Osteoblast (primary cell): ENCODE results near the gene PRRT3. TPM values are rescaled to one million over a fixed set of nuclear protein-coding genes. Genes with fewer than 3 reads are reported as not detected.

Experiments used
- DNase-seq: peaks from one replicate; pipeline ENCODE4 v3.0.0; 2011; ENCODE audit warnings: low spot score, mixed read lengths; ENCODE audit not compliant: insufficient read length; ENCODE audit errors: missing footprints
- H2AFZ ChIP-seq: 2 replicates; pipeline ENCODE4 v1.6.0; 2011; ENCODE audit warnings: mild to moderate bottlenecking, low read length
- H3K27ac ChIP-seq: 2 replicates; pipeline ENCODE4 v1.5.1; 2011; ENCODE audit warnings: mild to moderate bottlenecking, low read depth, low read length, moderate library complexity
- H3K27me3 ChIP-seq: 2 replicates; pipeline ENCODE4 v1.6.0; 2012; ENCODE audit warnings: mild to moderate bottlenecking, control low read depth, inconsistent platforms, low read length, moderate library complexity; ENCODE audit not compliant: insufficient read depth
- H3K36me3 ChIP-seq: 2 replicates; pipeline ENCODE4 v1.5.1; 2011; ENCODE audit warnings: mild to moderate bottlenecking, low read length, control low read depth, moderate library complexity; ENCODE audit not compliant: insufficient read depth
- H3K4me1 ChIP-seq: 2 replicates; pipeline ENCODE4 v1.5.1; 2011; ENCODE audit warnings: mild to moderate bottlenecking, low read length, control low read depth, moderate library complexity; ENCODE audit not compliant: insufficient read depth
- H3K4me2 ChIP-seq: 2 replicates; pipeline ENCODE4 v1.6.0; 2011; ENCODE audit warnings: mild to moderate bottlenecking, low read length; ENCODE audit not compliant: insufficient read depth
- H3K4me3 ChIP-seq: fragments of 200-600 bp; sonication (generic); 3 replicates; pipeline ENCODE4 v1.5.1; 2012; ENCODE audit warnings: mild to moderate bottlenecking, low read length, inconsistent platforms; ENCODE audit not compliant: insufficient read depth
- H3K79me2 ChIP-seq: 2 replicates; pipeline ENCODE4 v1.6.0; 2012; ENCODE audit warnings: mild to moderate bottlenecking, low read length, control low read depth, inconsistent platforms; ENCODE audit not compliant: insufficient read depth
- H3K9me3 ChIP-seq: 2 replicates; pipeline ENCODE4 v1.5.1; 2011; ENCODE audit warnings: low read depth, low read length, control low read depth
- H4K20me1 ChIP-seq: 2 replicates; pipeline ENCODE4 v1.6.0; 2012; ENCODE audit warnings: mild to moderate bottlenecking, low read length, control low read depth; ENCODE audit not compliant: insufficient read depth
- CTCF ChIP-seq: IDR thresholded peaks from 2 replicates; pipeline ENCODE4 v1.5.1; 2011; ENCODE audit warnings: mild to moderate bottlenecking, low read depth, low read length, moderate library complexity; ENCODE audit errors: extremely low read depth
- total RNA-seq: library from RNA; depleted of rRNA; stranded (reverse); fragments of >200 nt; gene quantifications from 2 replicates; pipeline ENCODE4 v1.2.3, GENCODE V29; 2012

Gene PRRT3
- total RNA-seq, 1 donor, result 4.3 TPM

DNA sequence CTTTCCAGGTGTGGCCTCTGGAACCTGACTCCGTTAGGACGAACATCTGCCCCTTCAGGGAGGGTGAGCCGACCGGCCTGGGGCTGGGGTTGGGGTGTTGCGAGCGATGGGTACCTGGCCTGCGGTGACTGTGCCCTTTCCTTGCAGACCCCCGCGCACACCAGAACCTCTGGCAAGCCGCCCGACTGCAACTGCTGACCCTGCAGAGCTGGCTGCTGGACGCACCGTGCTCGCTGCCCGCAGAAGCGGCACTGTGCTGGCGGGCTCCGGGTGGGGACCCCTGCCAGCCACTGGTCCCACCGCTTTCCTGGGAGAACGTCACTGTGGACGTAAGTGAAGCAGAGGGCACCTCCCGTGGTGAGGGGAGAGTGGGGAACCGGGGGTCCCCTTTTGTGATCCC, 24.1 kb downstream of the PRRT3 start:
- no peak overlapping the region for H3K4me2 ChIP-seq
- no peaks in the 10 kb centered on the region for H4K20me1 ChIP-seq
- no peak for TF ChIP-seq CTCF
- H3K27me3 ChIP-seq, result no peaks in the 10 kb centered on the region
- no peak overlapping the region for H2AFZ ChIP-seq
- peaks cover 1% of the 10 kb centered on the region for H3K4me1 ChIP-seq
- H3K4me3 ChIP-seq, result no peak overlapping the region
- DNase-seq, result no peak
- no peaks in the 10 kb centered on the region for H3K9me3 ChIP-seq
- H3K27ac ChIP-seq, result no peak overlapping the region
- H3K79me2 ChIP-seq, result no peaks in the 10 kb centered on the region
- peaks cover 23% of the 10 kb centered on the region for H3K36me3 ChIP-seq

- no peaks in the 10 kb centered on the region for H4K20me1 ChIP-seq
- H3K79me2 ChIP-seq, result peaks cover 16% of the 10 kb centered on the region
- H3K27ac ChIP-seq, result no peak overlapping the region
- peaks cover 44% of the 10 kb centered on the region for H3K4me1 ChIP-seq
- no peak for TF ChIP-seq CTCF
- no peak for DNase-seq
- H3K4me2 ChIP-seq, result peak overlapping the region; percentile 93
- no peak overlapping the region for H3K4me3 ChIP-seq
- no peaks in the 10 kb centered on the region for H3K27me3 ChIP-seq
- no peaks in the 10 kb centered on the region for H3K36me3 ChIP-seq
- no peaks in the 10 kb centered on the region for H3K9me3 ChIP-seq
- H2AFZ ChIP-seq, result no peak overlapping the region
Measured at GRCh38 chr3:9918261-9919038, 33.8 kb downstream of the PRRT3 start.

DNA sequence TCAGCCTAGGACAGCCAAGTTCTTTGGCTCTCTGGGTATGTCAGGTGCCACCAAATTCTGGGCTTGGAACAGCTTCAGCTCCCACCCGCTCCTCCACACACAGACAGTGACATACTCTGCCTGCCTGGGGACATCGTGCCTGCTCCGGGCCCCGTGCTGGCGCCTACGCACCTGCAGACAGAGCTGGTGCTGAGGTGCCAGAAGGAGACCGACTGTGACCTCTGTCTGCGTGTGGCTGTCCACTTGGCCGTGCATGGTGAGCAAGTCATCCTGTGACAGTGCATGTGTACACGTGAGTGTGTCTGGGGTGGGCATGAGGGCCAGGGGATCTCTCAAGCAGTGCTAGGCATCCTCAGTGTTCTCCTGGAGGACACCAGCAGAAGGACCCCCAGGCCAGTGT, 34.4 kb downstream of the PRRT3 start:
- peak overlapping the region; percentile 76 for H3K4me3 ChIP-seq
- H2AFZ ChIP-seq, result no peak overlapping the region
- H3K36me3 ChIP-seq, result no peaks in the 10 kb centered on the region
- H4K20me1 ChIP-seq, result no peaks in the 10 kb centered on the region
- DNase-seq, result no peak
- H3K4me2 ChIP-seq, result peak overlapping the region; percentile 93
- H3K9me3 ChIP-seq, result no peaks in the 10 kb centered on the region
- H3K27me3 ChIP-seq, result no peaks in the 10 kb centered on the region
- peaks cover 16% of the 10 kb centered on the region for H3K79me2 ChIP-seq
- no peak for TF ChIP-seq CTCF
- H3K27ac ChIP-seq, result peak overlapping the region; percentile 73
- H3K4me1 ChIP-seq, result peaks cover 45% of the 10 kb centered on the region

- DNase-seq, result peak; percentile 97
- H3K27me3 ChIP-seq, result no peaks in the 10 kb centered on the region
- peak within 1 kb of the TSS; percentile 92 for H2AFZ ChIP-seq
- H4K20me1 ChIP-seq, result peaks cover 2% of the 10 kb centered on the region
- no peak for TF ChIP-seq CTCF
- H3K36me3 ChIP-seq, result no peaks in the 10 kb centered on the region
- peak within 1 kb of the TSS; percentile 93 for H3K4me2 ChIP-seq
- no peaks in the 10 kb centered on the region for H3K9me3 ChIP-seq
- peaks cover 16% of the 10 kb centered on the region for H3K79me2 ChIP-seq
- peak within 1 kb of the TSS; percentile 76 for H3K4me3 ChIP-seq
- peaks cover 53% of the 10 kb centered on the region for H3K4me1 ChIP-seq
- H3K27ac ChIP-seq, result peak within 1 kb of the TSS; percentile 73
Measured at GRCh38 chr3:9916734-9917680, 35.2 kb downstream of the PRRT3 start, which contains the start of gene IL17RC. IL17RC (plus strand) TSS chr3:9917098; CDS start chr3:9917316, 218 bp downstream.
